ENCODE data around the gene PCDHGA8.
"Not testable (repeated sequence)": the region's sequence is repeated elsewhere in the genome, so short reads cannot be mapped to it uniquely, and the experiment has no call there.

PCDHGA8 gene

DNA sequence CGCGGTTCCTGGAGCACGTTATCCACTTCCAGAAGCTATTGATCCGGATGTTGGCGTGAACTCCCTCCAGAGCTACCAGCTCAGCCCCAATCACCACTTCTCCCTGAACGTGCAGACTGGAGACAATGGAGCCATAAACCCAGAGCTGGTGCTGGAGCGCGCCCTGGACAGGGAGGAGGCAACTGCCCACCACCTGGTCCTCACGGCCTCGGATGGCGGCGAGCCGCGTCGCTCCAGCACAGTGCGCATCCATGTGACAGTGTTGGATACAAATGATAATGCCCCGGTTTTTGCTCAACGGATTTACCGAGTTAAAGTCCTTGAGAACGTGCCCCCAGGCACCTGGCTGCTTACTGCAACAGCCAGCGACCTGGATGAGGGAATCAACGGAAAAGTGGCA, 11.0 kb downstream of the PCDHGA8 start:
- DNase-seq: no peak

DNA sequence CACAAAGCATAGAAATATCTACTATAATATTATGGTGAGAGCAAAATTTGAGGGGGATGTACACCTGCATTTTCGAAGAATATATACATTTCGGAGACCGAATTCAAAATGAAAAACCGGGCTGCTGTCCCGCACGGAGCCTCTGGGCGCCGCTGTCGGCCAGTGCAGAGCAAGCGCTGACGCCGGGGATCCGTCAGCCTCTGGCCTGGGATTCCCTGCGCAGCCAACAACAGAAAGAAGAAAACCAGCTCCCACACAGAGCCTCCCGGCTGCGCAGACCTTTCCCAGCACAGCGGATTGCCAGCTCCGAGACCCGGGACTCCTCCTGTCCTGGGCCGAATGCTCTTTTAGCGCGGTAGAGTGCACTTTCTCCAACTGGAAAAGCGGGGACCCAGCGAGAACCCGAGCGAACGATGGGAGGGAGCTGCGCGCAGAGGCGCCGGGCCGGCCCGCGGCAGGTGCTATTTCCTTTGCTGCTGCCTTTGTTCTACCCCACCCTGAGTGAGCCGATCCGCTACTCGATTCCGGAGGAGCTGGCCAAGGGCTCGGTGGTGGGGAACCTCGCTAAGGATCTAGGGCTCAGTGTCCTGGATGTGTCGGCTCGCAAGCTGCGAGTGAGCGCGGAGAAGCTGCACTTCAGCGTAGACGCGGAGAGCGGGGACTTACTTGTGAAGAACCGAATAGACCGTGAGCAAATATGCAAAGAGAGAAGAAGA, 15.5 kb downstream of the PCDHGA8 start, which contains the start of gene PCDHGB6:
TSS of gene PCDHGB6 (plus strand) at position 232 of the 716 bp plus-strand sequence. CDS start at position 414, 182 bp downstream.
- peak; percentile 88 for DNase-seq

DNA sequence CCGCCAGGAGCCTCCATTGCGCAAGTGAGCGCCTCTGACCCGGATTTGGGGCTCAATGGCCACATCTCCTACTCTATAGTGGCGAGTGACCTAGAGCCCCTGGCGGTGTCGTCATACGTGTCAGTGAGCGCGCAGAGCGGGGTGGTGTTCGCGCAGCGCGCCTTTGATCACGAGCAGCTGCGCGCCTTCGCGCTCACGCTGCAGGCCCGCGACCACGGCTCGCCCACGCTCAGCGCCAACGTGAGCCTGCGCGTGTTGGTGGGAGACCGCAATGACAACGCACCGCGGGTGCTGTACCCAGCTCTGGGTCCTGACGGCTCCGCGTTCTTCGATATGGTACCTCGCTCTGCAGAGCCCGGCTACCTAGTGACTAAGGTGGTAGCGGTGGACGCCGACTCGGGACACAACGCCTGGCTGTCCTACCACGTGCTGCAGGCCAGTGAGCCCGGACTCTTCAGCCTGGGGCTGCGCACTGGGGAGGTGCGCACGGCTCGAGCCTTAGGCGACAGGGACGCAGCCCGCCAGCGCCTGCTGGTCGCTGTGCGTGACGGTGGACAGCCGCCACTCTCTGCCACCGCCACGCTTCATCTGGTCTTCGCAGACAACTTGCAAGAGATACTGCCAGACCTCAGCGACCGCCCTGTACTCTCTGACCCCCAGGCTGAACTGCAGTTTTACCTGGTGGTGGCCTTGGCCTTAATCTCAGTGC, 17.3 kb downstream of the PCDHGA8 start:
- no peak for DNase-seq

DNA sequence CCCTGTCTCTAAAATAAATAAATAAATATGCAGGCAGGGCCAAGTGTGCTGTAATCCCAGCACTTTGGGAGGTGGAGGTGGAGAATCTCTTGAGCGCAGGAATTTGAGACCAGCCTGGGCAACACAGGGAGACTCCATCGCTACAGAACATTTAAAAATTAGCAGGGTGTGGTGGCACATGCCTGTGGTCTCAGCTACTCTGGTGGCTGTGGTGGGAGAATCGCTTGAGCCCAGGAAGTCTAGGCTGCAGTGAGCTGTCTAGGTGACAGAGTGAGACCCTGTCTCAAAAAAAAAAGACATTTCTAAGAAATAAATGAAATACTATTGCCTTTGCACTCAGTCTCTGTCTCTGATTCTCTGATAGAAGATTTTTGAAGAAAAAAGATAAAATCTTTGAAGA, 19.1 kb downstream of the PCDHGA8 start:
- DNase-seq: no peak

DNA sequence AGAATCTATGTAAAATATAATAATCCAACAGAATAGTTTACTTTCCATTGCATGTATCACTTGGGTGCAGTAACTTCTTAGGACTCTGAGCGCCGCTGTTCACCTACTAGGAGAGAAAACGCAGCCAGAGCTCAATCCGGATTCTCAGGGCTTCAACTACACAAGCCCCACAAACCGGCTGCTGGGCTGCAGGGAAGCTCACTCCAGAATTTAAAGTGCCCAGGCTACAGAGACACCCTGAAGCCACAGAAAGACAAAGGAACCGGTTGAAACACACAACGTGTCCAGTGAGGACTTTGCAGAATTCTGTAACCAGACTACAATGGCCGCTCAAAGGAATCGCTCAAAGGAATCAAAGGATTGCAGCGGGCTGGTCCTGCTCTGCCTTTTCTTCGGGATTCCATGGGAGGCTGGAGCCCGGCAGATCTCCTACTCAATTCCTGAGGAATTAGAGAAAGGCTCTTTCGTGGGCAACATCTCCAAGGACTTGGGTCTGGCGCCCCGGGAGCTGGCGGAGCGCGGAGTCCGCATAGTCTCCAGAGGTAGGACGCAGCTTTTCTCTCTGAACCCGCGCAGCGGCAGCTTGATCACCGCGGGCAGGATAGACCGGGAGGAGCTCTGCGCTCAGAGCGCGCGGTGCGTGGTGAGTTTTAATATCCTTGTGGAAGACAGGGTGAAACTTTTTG, 20.6 kb downstream of the PCDHGA8 start, which contains the start of gene PCDHGA10:
TSS of gene PCDHGA10 (plus strand) at position 134 of the 686 bp plus-strand sequence. CDS start at position 323, 189 bp downstream.
- DNase-seq: peak; percentile 35

DNA sequence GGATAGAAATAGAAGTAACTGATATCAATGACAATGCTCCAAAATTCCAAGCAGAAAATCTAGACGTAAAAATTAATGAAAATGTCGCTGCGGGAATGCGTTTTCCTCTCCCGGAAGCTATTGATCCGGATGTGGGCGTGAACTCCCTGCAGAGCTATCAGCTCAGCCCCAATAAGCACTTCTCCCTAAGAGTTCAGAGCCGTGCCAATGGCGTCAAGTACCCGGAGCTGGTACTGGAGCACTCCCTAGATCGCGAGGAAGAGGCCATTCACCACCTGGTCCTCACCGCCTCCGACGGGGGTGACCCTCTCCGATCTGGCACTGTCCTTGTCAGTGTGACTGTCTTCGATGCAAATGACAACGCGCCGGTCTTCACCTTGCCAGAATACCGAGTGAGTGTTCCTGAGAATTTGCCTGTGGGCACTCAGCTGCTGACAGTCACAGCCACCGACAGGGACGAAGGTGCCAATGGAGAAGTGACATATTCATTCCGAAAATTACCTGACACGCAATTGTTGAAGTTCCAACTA, 21.2 kb downstream of the PCDHGA8 start:
- DNase-seq: no peak

DNA sequence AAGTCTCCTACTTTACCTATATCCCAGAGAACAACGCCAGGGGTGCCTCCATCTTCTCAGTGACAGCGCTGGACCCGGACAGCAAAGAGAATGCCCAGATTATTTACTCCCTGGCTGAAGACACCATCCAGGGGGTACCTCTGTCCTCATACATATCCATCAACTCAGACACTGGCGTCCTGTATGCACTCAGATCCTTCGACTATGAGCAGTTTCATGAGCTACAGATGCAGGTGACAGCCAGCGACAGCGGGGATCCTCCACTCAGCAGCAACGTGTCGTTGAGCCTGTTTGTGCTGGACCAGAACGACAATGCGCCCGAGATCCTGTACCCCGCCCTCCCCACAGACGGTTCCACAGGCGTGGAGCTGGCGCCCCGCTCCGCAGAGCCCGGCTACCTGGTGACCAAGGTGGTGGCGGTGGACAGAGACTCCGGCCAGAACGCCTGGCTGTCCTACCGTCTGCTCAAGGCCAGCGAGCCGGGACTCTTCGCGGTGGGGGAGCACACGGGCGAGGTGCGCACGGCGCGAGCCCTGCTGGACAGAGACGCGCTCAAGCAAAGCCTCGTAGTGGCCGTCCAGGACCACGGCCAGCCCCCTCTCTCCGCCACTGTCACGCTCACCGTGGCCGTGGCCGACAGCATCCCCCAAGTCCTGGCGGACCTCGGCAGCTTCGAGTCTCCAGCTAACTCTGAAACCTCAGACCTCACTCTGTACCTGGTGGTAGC, 22.3 kb downstream of the PCDHGA8 start:
- not testable (repeated sequence) for DNase-seq

DNA sequence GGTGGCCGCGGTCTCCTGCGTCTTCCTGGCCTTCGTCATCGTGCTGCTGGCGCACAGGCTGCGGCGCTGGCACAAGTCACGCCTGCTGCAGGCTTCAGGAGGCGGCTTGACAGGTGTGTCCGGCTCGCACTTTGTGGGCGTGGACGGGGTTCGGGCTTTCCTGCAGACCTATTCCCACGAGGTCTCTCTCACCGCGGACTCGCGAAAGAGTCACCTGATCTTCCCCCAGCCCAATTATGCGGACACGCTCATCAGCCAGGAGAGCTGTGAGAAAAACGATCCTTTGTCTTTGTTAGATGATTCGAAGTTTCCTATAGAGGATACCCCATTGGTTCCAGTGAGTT, 22.8 kb downstream of the PCDHGA8 start:
- DNase-seq: not testable (repeated sequence)

DNA sequence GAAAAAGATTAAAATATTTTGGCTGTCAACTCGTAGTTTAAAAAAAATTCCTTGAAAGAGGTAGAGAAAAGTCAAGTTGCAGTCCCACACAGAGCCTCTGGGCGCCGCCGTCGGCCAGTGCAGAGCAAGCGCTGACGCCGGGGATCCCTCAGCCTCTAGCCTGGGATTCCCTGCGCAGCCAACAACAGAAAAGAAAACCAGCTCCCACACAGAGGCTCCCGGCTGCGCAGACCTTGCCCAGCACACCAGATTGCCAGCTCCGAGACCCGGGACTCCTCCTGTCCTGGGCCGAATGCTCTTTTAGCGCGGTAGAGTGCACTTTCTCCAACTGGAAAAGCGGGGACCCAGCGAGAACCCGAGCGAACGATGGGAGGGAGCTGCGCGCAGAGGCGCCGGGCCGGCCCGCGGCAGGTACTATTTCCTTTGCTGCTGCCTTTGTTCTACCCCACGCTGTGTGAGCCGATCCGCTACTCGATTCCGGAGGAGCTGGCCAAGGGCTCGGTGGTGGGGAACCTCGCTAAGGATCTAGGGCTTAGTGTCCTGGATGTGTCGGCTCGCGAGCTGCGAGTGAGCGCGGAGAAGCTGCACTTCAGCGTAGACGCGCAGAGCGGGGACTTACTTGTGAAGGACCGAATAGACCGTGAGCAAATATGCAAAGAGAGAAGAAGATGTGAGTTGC, 25.2 kb downstream of the PCDHGA8 start, which contains the start of gene PCDHGB7:
TSS of gene PCDHGB7 (plus strand) at position 184 of the 679 bp plus-strand sequence. CDS start at position 367, 183 bp downstream.
- DNase-seq: peak; percentile 15

DNA sequence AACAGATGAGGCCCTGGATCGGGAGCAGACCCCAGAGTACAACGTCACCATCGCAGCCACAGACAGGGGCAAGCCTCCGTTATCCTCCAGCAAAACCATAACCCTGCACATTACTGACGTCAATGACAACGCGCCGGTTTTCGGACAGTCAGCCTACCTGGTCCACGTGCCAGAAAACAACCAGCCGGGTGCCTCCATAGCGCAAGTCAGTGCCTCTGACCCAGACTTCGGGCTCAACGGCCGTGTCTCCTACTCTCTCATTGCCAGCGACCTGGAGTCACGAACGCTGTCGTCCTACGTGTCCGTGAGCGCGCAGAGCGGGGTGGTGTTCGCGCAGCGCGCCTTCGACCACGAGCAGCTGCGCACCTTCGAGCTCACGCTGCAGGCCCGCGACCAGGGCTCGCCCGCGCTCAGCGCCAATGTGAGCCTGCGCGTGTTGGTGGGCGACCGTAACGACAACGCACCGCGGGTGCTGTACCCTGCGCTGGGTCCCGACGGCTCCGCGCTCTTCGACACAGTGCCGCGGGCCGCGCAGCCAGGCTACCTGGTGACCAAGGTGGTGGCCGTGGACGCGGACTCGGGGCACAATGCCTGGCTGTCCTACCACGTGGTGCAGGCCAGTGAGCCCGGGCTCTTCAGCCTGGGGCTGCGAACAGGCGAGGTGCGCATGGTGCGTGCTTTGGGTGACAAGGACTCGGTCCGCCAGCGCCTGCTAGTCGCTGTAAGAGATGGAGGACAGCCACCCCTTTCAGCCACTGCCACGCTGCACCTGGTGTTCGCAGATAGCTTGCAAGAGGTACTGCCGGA, 26.8 kb downstream of the PCDHGA8 start:
- no peak for DNase-seq

DNA sequence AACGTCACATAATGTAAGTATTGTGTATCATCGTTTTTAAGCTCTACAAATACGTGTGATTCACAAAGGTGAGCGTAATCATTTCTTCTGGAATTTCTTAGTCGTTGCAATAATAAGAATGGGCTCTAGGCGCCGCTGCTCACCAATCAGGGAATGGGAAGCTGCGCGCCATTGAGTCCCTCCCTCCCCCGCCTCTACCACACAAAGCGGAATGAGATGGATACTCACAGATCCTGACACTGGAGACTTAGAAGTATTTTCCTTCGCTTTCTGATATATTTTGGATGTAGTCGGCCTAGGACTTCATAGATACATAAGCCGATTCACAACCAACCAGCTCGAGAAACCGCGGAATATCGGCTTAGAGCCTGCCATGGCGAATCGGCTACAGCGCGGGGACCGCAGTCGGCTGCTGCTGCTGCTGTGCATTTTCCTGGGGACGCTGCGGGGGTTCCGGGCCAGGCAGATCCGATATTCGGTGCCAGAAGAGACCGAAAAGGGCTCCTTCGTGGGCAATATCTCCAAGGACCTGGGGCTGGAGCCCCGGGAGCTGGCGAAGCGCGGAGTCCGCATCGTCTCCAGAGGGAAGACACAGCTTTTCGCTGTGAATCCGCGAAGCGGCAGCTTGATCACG, 28.5 kb downstream of the PCDHGA8 start, which contains the start of gene PCDHGA11:
TSS of gene PCDHGA11 (plus strand) at position 197 of the 634 bp plus-strand sequence. CDS start at position 374, 177 bp downstream.
- peak; percentile 17 for DNase-seq

DNA sequence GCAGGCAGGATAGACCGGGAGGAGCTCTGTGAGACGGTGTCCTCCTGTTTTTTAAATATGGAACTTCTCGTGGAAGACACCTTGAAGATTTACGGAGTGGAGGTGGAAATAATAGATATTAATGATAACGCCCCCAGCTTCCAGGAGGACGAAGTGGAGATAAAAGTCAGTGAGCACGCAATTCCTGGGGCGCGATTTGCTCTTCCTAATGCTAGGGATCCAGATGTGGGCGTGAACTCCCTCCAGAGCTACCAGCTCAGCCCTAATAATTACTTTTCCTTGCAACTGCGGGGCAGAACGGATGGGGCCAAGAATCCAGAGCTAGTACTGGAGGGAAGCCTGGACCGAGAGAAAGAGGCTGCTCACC, 29.0 kb downstream of the PCDHGA8 start:
- DNase-seq: no peak

DNA sequence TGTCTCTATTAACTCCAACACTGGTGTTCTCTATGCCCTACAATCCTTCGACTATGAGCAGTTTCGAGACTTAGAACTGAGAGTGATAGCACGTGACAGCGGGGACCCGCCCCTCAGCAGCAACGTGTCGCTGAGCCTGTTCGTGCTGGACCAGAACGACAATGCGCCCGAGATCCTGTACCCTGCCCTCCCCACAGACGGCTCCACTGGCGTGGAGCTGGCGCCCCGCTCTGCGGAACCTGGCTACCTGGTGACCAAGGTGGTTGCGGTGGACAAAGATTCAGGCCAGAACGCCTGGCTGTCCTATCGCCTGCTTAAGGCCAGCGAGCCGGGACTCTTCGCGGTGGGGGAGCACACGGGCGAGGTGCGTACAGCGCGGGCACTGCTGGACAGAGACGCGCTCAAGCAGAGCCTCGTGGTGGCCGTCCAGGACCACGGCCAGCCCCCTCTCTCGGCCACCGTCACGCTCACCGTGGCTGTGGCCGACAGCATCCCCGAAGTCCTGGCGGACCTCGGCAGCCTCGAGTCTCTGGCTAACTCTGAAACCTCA, 30.4 kb downstream of the PCDHGA8 start:
- DNase-seq: no peak

DNA sequence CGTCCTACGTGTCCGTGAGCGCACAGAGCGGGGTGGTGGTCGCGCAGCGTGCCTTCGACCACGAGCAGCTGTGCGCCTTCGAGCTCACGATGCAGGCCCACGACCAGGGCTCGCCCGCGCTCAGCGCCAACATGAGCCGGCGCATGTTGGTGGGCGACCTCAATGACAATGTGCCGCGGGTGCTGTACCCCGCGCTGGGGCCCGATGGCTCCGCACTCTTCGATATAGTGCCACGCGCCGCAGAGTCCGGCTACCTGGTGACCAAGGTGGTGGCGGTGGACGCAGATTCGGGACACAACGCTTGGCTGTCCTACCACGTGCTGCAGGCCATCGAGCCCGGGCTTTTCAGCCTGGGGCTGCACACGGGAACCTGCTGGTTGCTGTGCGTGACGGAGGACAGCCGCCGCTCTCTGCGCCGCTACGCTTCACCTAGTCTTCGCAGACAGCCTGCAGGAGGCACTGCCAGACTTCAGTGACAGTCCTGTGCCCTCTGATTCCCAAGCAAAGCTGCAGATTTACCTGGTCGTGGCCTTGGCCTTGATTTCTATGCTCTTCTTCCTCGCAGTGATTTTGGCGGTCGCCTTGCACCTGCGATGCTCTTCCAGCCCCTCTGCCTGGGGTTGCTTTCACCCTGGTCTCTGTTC, 35.5 kb downstream of the PCDHGA8 start:
- no peak for DNase-seq

DNA sequence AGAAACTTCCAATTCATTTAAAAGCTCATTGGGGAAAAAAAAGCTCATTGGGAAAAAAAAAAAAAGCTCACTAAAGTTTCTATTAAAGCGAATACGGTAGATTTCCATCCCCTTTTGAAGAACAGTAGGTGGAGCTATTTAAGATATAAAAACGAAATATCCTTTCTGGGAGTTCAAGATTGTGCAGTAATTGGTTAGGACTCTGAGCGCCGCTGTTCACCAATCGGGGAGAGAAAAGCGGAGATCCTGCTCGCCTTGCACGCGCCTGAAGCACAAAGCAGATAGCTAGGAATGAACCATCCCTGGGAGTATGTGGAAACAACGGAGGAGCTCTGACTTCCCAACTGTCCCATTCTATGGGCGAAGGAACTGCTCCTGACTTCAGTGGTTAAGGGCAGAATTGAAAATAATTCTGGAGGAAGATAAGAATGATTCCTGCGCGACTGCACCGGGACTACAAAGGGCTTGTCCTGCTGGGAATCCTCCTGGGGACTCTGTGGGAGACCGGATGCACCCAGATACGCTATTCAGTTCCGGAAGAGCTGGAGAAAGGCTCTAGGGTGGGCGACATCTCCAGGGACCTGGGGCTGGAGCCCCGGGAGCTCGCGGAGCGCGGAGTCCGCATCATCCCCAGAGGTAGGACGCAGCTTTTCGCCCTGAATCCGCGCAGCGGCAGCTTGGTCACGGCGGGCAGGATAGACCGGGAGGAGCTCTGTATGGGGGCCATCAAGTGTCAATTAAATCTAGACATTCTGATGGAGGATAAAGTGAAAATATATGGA, 38.1 kb downstream of the PCDHGA8 start, which contains the start of gene PCDHGA12:
TSS of gene PCDHGA12 (plus strand) at position 176 of the 782 bp plus-strand sequence. CDS start at position 429, 253 bp downstream.
- peak; percentile 4 for DNase-seq

DNA sequence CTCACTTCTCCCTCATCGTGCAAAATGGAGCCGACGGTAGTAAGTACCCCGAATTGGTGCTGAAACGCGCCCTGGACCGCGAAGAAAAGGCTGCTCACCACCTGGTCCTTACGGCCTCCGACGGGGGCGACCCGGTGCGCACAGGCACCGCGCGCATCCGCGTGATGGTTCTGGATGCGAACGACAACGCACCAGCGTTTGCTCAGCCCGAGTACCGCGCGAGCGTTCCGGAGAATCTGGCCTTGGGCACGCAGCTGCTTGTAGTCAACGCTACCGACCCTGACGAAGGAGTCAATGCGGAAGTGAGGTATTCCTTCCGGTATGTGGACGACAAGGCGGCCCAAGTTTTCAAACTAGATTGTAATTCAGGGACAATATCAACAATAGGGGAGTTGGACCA, 38.9 kb downstream of the PCDHGA8 start:
- DNase-seq: no peak

DNA sequence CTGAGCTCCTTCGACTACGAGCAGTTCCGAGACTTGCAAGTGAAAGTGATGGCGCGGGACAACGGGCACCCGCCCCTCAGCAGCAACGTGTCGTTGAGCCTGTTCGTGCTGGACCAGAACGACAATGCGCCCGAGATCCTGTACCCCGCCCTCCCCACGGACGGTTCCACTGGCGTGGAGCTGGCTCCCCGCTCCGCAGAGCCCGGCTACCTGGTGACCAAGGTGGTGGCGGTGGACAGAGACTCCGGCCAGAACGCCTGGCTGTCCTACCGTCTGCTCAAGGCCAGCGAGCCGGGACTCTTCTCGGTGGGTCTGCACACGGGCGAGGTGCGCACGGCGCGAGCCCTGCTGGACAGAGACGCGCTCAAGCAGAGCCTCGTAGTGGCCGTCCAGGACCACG, 39.9 kb downstream of the PCDHGA8 start:
- not testable (repeated sequence) for DNase-seq

DNA sequence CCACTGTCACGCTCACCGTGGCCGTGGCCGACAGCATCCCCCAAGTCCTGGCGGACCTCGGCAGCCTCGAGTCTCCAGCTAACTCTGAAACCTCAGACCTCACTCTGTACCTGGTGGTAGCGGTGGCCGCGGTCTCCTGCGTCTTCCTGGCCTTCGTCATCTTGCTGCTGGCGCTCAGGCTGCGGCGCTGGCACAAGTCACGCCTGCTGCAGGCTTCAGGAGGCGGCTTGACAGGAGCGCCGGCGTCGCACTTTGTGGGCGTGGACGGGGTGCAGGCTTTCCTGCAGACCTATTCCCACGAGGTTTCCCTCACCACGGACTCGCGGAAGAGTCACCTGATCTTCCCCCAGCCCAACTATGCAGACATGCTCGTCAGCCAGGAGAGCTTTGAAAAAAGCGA, 40.3 kb downstream of the PCDHGA8 start:
- DNase-seq: not testable (repeated sequence)

DNA sequence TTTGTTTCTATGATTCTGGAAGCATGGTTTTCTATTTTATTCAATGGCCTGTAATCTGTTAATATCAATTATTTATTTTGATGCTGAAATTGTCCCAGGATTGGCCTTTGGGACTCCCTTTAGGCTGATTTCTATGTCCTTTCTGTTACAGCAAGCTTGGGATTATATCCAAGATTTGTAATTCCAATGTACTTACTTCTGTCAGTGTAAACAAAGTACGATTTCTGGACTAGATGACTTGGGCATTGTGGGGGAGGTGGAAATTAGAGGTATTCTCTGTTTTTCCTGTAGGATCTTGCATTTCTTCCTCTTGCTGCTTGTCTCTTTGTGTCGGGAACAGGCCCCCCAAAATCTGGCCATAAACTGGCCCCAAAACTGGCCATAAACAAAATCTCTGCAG, 41.6 kb downstream of the PCDHGA8 start:
- no peak for DNase-seq

Data from NCI-H69 (cell line).